ENCODE results near the gene GPR156.

Gene GPR156

DNA sequence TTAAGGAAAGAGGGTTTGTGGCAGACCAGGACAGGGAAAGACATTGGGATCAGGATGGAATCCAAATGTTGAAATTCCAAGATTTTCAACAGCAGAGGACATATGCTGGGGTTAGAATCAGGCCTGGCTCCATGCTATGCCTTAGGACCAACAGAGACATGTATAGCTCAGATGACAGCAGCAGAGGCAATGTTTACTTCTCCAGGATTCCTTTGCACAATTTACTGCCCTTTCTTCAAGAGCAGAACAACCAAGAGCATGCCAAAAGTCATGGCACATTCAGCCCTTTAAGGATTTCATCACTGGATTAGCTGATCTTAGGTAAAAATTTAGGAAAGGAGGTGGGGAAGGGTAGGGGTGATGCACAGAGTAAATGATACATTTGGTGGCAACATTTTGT is 121.2 kb downstream of the GPR156 start:
- Histone ChIP-seq H3K79me2 (ENCODE audit: insufficient read depth, low read length) (no peaks in the 10 kb centered on the region), H3K4me2 (ENCODE audit: low read length) (no peak overlapping the region), H3K4me1 (ENCODE audit: insufficient read depth, low read length, severe bottlenecking) (no peaks in the 10 kb centered on the region), H3K36me3 (ENCODE audit: insufficient read depth, low read length) (no peaks in the 10 kb centered on the region), H3K4me3 (ENCODE audit: low read depth, low read length, poor library complexity, severe bottlenecking) (no peak overlapping the region), H3F3A (ENCODE audit: insufficient read depth, low read length) (no peaks in the 10 kb centered on the region), H3K27ac (ENCODE audit: low read depth, low read length, poor library complexity, severe bottlenecking) (no peak overlapping the region), H3K9me2 (ENCODE audit: low read depth, low read length) (no peaks in the 10 kb centered on the region), H4K20me1 (ENCODE audit: insufficient read depth, low read length) (no peaks in the 10 kb centered on the region), H3K27me3 (ENCODE audit: insufficient read depth, low read length) (no peaks in the 10 kb centered on the region; the same call in 1 of the 2 replicates), H3K9ac (ENCODE audit: low read length) (no peak overlapping the region), H2AFZ (ENCODE audit: low read length) (no peak overlapping the region), H3K9me3 (ENCODE audit: low read length) (no peaks in the 10 kb centered on the region)
- TF ChIP-seq EZH2 (IDR thresholded peaks at IDR 0.05; ENCODE audit: borderline replicate concordance, low read length): no peak
- TF ChIP-seq, protein P1, sequence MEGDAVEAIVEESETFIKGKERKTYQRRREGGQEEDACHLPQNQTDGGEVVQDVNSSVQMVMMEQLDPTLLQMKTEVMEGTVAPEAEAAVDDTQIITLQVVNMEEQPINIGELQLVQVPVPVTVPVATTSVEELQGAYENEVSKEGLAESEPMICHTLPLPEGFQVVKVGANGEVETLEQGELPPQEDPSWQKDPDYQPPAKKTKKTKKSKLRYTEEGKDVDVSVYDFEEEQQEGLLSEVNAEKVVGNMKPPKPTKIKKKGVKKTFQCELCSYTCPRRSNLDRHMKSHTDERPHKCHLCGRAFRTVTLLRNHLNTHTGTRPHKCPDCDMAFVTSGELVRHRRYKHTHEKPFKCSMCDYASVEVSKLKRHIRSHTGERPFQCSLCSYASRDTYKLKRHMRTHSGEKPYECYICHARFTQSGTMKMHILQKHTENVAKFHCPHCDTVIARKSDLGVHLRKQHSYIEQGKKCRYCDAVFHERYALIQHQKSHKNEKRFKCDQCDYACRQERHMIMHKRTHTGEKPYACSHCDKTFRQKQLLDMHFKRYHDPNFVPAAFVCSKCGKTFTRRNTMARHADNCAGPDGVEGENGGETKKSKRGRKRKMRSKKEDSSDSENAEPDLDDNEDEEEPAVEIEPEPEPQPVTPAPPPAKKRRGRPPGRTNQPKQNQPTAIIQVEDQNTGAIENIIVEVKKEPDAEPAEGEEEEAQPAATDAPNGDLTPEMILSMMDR (IDR thresholded peaks at IDR 0.05; ENCODE audit: low read length): no peak

DNA sequence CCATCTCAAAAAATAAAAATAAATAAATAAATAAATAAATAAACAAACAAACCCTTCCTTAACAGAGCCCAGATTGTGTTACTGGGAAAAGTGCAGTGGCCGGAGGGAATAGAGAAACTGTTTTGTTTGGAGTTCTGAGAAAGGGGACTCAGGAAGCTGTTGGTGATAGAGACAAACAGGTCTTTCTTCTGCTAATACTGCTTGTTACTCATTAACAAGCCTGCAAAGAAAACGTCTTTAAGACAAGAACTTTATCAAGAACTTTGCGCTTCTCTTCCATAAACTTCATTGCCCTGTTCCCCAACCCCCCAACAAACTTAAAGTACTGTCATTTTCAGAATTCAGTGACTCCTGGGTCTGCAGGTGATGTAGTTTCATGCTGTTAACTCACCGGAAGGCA is 122.0 kb downstream of the GPR156 start:
- H3K4me3 ChIP-seq (ENCODE audit: low read depth, low read length, poor library complexity, severe bottlenecking): no peak overlapping the region
- no peaks in the 10 kb centered on the region for H4K20me1 ChIP-seq (ENCODE audit: insufficient read depth, low read length)
- no peak overlapping the region for H3K9ac ChIP-seq (ENCODE audit: low read length)
- H2AFZ ChIP-seq (ENCODE audit: low read length): no peak overlapping the region
- H3K9me3 ChIP-seq (ENCODE audit: low read length): no peaks in the 10 kb centered on the region
- no peaks in the 10 kb centered on the region for H3K4me1 ChIP-seq (ENCODE audit: insufficient read depth, low read length, severe bottlenecking)
- H3K27ac ChIP-seq (ENCODE audit: low read depth, low read length, poor library complexity, severe bottlenecking): no peak overlapping the region
- H3K4me2 ChIP-seq (ENCODE audit: low read length): no peak overlapping the region
- no peaks in the 10 kb centered on the region for H3K9me2 ChIP-seq (ENCODE audit: low read depth, low read length)
- H3F3A ChIP-seq (ENCODE audit: insufficient read depth, low read length): no peaks in the 10 kb centered on the region
- no peaks in the 10 kb centered on the region for H3K36me3 ChIP-seq (ENCODE audit: insufficient read depth, low read length)
- no peaks in the 10 kb centered on the region; the same call in 1 of the 2 replicates for H3K27me3 ChIP-seq (ENCODE audit: insufficient read depth, low read length)
- no peaks in the 10 kb centered on the region for H3K79me2 ChIP-seq (ENCODE audit: insufficient read depth, low read length)
- TF ChIP-seq, protein P1 (IDR thresholded peaks at IDR 0.05; ENCODE audit: low read length): no peak
- no peak for TF ChIP-seq EZH2 (IDR thresholded peaks at IDR 0.05; ENCODE audit: borderline replicate concordance, low read length)

DNA sequence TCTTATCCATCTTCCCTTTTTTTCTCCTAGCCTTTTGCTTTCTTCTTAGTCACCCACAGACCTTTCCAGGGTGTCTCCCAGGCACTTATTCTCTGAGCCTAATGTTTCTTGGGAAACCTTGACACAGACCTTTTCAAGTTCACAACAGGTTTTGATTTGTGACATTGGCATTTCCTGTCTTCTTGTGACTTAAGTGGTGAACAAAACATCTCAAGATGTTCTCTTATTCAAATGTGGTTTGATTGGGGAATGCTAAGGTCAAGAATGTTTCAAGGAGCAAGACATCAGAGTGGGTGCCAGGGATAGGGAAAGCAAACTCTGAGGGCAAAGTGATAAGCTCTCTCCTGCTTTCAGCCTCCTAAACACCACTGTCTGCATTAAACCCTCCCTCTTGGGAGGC is 122.6 kb downstream of the GPR156 start:
- Histone ChIP-seq H3K9me3 (ENCODE audit: low read length) (no peaks in the 10 kb centered on the region), H3K27me3 (ENCODE audit: insufficient read depth, low read length) (no peaks in the 10 kb centered on the region; the same call in 1 of the 2 replicates), H3K9ac (ENCODE audit: low read length) (no peak overlapping the region), H4K20me1 (ENCODE audit: insufficient read depth, low read length) (no peaks in the 10 kb centered on the region), H3K27ac (ENCODE audit: low read depth, low read length, poor library complexity, severe bottlenecking) (no peak overlapping the region), H3K4me3 (ENCODE audit: low read depth, low read length, poor library complexity, severe bottlenecking) (no peak overlapping the region), H3K79me2 (ENCODE audit: insufficient read depth, low read length) (no peaks in the 10 kb centered on the region), H3K4me2 (ENCODE audit: low read length) (no peak overlapping the region), H3K36me3 (ENCODE audit: insufficient read depth, low read length) (no peaks in the 10 kb centered on the region), H2AFZ (ENCODE audit: low read length) (no peak overlapping the region), H3K4me1 (ENCODE audit: insufficient read depth, low read length, severe bottlenecking) (no peaks in the 10 kb centered on the region), H3K9me2 (ENCODE audit: low read depth, low read length) (no peaks in the 10 kb centered on the region), H3F3A (ENCODE audit: insufficient read depth, low read length) (no peaks in the 10 kb centered on the region)
- TF ChIP-seq, protein P1 (IDR thresholded peaks at IDR 0.05; ENCODE audit: low read length): no peak
- TF ChIP-seq EZH2 (IDR thresholded peaks at IDR 0.05; ENCODE audit: borderline replicate concordance, low read length): no peak

Measured in OCI-LY1 (cell line).